GM06990 (cell line): Measurements from ENCODE around the gene C22orf42.
A peak's percentile ranks its signal among the peaks of the same experiment; 100 is the strongest.
"Not testable (repeated sequence)": the region's sequence is repeated elsewhere in the genome, so short reads cannot be mapped to it uniquely, and the experiment has no call there.

Experiments
- DNase-seq: peaks from one replicate; pipeline ENCODE4 v3.0.0-alpha.2; 2011; ENCODE audit not compliant: insufficient read length; ENCODE audit errors: extremely low read depth
- H3K27me3 ChIP-seq: replicated peaks from 2 replicates; pipeline ENCODE4 v1.6.0; 2011; ENCODE audit warnings: low read length; ENCODE audit not compliant: control insufficient read depth, insufficient read depth
- H3K36me3 ChIP-seq: 2 replicates; pipeline ENCODE4 v1.5.1; 2011; ENCODE audit warnings: low read length; ENCODE audit not compliant: control insufficient read depth, insufficient read depth
- H3K4me3 ChIP-seq: replicated peaks from 2 replicates; pipeline ENCODE4 v1.5.1; 2011; ENCODE audit warnings: low read depth, mild to moderate bottlenecking, control low read depth, low read length
- TF ChIP-seq, protein P1 (sequence below): IDR thresholded peaks from 2 replicates; pipeline ENCODE4 v1.5.1; 2011; ENCODE audit warnings: low read length, control low read depth, mild to moderate bottlenecking, inconsistent platforms; ENCODE audit not compliant: insufficient read depth, poor library complexity, severe bottlenecking

Gene C22orf42

DNA sequence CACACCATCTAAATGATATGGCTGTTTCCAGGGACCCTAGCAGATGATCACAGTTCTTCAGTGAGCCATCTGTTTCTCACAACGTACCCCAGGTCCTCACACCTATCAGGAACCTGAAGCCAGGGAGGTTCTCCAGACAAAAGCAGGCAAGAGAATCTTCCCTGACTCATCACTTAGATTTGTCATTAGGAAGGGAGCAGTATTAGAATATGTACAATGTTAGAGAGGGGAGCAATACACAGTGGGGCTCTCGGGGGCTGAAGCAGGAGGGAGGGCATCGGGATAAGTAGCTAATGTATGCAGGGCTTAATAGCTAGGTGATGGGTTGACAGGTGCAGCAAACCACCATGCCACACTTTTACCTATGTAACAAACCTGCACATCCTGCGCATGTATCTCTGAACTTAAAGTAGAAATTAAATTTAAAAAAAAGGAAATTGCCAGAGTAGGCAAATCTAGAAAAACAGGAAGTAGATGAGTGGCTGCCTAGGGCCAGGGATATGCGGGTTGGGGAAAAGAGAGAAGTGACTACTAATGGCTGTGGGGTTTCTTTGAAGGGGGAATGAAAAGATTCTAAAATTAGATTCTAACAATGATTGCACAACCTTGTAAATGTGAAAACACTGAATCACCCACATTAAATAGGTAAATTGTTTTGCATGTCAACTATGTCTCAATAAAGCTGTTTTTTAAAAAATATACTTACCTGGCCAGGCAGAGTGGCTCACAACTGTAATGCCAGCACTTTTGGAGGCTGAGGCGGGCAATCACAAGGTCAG, 14.4 kb downstream of the C22orf42 start:
- TF ChIP-seq, protein P1, sequence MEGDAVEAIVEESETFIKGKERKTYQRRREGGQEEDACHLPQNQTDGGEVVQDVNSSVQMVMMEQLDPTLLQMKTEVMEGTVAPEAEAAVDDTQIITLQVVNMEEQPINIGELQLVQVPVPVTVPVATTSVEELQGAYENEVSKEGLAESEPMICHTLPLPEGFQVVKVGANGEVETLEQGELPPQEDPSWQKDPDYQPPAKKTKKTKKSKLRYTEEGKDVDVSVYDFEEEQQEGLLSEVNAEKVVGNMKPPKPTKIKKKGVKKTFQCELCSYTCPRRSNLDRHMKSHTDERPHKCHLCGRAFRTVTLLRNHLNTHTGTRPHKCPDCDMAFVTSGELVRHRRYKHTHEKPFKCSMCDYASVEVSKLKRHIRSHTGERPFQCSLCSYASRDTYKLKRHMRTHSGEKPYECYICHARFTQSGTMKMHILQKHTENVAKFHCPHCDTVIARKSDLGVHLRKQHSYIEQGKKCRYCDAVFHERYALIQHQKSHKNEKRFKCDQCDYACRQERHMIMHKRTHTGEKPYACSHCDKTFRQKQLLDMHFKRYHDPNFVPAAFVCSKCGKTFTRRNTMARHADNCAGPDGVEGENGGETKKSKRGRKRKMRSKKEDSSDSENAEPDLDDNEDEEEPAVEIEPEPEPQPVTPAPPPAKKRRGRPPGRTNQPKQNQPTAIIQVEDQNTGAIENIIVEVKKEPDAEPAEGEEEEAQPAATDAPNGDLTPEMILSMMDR: no peak
- no peaks in the 10 kb centered on the region; the same call in 1 of the 2 replicates for H3K27me3 ChIP-seq
- no peaks in the 10 kb centered on the region for H3K36me3 ChIP-seq
- no peak overlapping the region for H3K4me3 ChIP-seq
- no peak for DNase-seq

DNA sequence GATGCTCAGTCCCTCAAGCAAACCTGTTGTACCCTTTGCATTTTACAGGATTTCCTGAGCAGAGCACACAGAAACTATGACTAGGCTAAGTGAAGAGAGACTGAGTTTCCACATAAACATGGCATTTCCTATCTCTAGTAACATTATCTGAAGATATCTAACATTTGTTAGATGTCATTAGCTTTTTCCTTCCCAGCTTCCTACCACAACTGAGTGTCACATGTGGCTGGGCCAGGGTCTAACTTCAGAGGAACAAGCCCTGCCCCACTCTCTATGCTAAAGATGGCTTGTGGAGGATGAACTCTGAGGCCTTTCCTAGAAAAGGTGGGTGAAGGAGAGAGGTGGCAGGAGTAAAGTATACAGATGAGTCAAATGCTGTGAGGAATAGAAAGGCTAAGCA, 16.5 kb downstream of the C22orf42 start:
- no peak for DNase-seq
- Histone ChIP-seq H3K4me3 (no peak overlapping the region), H3K27me3 (no peaks in the 10 kb centered on the region; the same call in 1 of the 2 replicates), H3K36me3 (no peaks in the 10 kb centered on the region)
- TF ChIP-seq, protein P1: no peak

DNA sequence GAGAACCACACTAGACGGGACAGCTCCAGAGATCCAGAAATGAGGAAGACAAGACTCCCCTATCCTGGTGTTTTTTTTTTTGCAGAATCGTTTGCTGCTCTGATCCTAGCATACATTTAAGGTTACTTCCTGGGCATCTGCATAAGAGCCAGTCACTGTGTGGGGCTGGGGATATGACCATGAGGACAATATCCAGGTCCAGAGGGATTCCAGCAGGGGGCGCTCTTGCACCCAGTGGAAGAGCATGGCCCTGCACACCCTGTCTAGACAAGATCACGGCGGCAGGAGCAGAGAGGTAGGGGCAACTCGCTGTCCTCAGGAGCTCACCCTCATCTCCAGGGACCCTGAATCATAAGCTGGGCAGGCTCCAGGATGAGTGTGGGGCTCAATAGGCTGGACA, 18.4 kb downstream of the C22orf42 start:
- not testable (repeated sequence) for DNase-seq, H3K27me3 ChIP-seq, H3K36me3 ChIP-seq, H3K4me3 ChIP-seq
- TF ChIP-seq, protein P1: peak; percentile 43

DNA sequence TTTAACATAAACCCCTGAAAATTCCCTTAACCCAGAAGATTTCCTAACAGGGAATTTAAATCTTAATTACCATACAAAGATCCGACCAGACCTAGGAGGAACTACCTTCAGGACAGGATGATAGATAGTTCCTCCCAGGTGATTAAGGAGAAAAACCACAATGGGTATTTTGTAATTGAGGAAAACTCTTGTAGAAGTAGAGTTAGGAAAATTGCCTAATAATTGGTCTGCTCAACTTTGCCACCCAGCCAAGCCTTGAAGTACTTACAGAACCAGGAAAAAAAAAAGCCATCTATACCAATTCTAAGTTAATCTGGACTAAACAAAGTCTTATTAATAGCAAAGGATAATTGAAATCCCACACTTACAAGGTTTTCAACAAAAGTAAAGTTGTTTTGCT, 20.5 kb downstream of the C22orf42 start:
- H3K27me3 ChIP-seq, H3K4me3 ChIP-seq, DNase-seq, H3K36me3 ChIP-seq: not testable (repeated sequence)

DNA sequence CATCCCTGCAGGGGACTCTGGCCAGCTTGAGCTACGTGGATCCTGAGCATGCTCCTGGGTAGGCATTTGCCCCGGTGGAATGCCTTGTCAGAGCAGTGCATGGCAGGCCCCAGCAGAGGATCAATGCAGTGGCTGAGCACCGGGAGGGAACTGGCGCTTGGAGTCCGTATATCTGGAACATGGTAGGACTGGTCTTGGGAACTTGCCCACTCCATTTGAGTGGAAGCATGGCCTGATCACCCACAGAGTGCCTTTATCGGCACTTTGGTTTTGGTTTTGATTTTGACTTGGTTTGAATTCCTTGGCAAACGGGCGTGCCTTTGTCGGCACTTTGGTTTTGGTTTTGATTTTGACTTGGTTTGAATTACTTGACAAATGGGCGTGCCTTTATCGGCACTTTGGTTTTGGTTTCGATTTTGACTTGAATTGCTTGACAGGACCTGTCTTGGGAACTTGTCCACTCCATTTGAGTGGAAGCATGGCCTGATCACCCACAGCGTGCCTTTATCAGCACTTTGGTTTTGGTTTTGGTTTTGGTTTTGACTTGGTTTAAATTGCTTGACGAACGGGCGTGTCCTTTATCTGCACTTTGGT, 21.3 kb downstream of the C22orf42 start:
- not testable (repeated sequence) for DNase-seq, H3K27me3 ChIP-seq, H3K36me3 ChIP-seq
- peak overlapping the region; percentile 43 for H3K4me3 ChIP-seq

DNA sequence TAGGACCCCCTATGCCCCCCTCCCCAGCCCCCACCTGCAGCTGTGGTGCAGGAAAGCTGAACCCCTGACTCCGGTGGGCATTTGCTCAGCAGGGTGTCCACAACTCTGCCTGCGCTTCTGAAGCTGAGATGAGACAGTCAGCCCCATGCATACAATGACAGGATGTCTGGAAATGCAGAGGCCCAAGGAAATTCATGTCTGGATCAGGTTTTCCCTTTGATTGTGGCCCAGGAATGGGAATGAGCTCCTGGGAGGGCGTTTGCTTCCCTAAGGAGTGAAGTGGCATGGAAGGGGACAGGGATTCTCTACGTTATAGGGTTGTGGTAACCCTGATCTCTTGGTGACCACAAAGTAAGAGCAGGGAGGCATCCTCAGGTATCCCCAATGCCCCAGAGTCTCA, 22.2 kb downstream of the C22orf42 start:
- H3K4me3 ChIP-seq, H3K36me3 ChIP-seq, H3K27me3 ChIP-seq, DNase-seq: not testable (repeated sequence)

DNA sequence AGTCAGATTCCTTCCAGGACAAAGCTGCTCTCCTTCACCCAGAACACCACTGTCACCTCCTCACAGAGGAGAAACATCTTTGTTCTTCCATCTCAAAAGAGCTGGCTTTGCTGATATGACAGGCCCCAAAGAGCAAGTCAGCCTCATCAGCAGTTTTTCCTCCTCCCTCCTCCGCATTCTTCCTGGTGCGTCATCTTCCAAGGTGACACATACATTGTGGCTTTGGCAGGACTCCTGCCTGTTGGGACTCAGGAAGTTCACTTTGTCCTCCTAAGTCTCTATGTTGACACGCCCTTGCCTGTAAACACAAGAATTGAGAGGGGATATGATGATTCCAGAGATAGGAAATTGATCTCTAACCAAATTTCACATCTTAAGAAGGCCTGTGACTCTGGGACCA, 23.1 kb downstream of the C22orf42 start:
- H3K4me3 ChIP-seq, DNase-seq, H3K36me3 ChIP-seq, H3K27me3 ChIP-seq: not testable (repeated sequence)

DNA sequence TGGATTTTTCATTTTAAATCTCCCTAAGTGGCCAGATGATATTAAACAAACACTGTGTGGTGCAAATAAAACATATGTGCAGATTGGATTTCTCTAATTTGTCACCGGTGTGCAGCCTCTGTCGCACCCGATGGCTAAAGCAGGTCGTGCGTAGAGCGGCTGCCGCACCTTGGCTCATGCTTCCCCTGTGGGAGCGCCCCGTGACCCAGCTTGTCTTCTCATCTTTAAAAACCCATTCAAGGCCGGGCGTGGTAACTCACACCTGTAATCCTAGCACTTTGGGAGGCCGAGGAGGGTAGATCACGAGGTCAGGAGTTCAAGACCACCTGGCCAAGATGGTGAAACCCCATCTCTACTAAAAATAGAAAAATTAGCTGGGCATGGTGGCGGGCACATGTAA, 24.3 kb downstream of the C22orf42 start:
- DNase-seq, H3K27me3 ChIP-seq, H3K4me3 ChIP-seq, H3K36me3 ChIP-seq: not testable (repeated sequence)
